ENCODE results near the gene CBFA2T3. TPM values are rescaled to one million over a fixed set of nuclear protein-coding genes. Genes with fewer than 3 reads are reported as not detected.
A peak's percentile ranks its signal among the peaks of the same experiment; 100 is the strongest.
"Not testable (repeated sequence)": the region's sequence is repeated elsewhere in the genome, so short reads cannot be mapped to it uniquely, and the experiment has no call there.

The CBFA2T3 gene
- polyA plus RNA-seq, 10 donors = 9.4 to 19.0 (median 16.4) TPM

GRCh38 chr16:88924834-88925539 is 52.0 kb downstream of the CBFA2T3 start:
- peak in 2 of 3 donors; percentile 72 to 81 for DNase-seq

DNA sequence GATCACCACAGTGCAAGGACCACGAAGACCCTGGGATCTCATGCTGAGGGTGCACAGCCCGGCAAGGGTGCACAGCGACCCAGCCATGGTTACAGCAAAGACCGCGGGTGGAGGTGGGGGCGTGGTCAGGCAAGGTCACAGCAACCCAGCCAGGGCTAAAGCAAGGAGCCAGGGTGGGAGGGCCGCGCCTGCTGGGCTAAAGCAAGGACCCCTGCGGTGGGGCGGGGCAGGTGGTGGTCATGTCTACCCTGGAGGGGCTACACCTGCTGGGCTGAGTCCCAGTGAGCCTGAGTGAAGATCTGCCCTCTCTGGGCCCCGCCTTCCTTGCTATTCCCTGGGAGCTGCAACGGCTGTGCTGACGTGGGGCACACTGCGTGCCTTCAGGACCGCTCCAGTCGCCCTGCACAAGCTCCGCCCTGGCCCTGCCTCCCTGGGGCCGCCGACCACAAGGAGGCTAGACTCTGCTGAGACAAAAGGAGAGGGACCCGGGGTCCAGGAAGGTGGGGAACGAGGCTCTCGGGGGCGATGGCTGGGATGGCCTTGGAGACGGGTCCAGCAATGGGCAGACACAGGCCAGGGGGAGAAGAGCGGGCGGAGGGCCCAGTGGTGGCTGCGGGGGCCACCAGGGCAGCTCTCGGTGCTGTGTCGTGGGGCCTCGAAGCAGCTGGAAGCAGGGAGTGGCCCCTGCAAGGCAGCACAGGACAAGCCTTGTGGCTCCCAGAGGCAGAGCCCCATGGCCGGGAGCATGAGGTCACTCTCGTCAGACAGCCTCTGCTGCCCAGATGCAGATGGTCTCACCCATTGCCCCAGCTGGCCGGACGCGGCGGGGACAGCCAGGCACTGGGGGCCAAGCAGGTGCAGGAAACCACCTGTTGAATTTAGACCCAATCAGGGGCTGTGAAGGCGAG is 52.8 kb downstream of the CBFA2T3 start:
- DNase-seq = peak in 1 of 3 donors; percentile 59

DNA sequence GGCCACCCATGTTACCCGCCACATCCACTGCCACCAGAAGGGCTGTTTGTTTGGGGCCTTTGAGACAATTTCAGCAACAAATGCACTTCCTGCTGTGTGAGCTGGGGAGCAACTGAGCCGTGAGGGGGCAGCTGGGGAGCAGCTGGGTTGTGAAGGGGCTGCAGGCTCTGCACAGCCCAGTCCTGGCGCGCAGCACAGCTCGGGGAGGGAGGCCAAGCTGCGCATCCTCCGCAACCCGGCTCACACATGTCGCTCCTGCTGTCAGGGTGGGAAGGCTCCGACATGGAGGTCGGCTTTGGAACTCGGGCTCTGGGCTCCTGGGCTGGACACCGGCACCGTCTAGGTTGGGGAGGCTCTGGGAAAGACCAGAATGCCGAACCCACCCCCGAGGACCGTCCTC is 53.6 kb downstream of the CBFA2T3 start:
- peak in 1 of 3 donors; percentile 57 for DNase-seq

GRCh38 chr16:88922826-88923410 is 54.1 kb downstream of the CBFA2T3 start:
- no peak for DNase-seq

DNA sequence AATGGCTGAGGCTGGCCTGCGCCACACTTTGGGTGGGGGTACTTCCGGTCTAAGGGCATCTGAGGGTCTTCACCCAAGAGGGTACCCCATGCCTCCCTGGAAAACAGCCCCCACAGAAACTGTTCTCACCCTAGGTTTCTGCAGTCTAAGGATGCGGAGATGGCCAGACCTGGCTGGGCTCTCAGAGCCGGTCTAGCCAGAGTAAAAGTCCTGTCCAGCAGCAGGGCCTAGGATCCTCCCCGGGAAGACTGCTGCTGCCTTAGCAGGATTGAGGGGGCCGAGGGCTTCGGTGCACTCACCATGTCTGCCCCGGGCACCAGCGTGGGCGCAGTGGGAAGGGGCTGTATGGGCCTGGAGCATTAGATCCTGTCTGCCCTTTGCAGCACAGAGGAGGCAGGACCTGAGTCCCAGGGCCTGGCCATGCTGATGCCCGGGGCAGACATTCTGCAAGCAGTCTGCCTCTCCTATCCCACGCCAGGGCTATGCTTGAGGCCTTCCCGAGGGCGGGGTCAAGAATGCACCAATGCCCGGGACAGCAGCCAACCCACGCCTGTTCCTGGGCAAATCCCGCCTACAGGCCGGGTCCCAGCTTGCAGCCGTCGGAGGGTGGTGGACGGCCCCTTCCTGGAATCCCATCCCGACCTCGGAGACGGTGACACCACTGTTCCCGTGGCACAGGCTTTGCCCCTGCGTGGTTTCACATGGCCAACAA is 54.7 kb downstream of the CBFA2T3 start:
- DNase-seq = peak in 2 of 3 donors; percentile 78 to 87

- DNase-seq = no peak
Measured at GRCh38 chr16:88921591-88921990, 55.4 kb downstream of the CBFA2T3 start.

DNA sequence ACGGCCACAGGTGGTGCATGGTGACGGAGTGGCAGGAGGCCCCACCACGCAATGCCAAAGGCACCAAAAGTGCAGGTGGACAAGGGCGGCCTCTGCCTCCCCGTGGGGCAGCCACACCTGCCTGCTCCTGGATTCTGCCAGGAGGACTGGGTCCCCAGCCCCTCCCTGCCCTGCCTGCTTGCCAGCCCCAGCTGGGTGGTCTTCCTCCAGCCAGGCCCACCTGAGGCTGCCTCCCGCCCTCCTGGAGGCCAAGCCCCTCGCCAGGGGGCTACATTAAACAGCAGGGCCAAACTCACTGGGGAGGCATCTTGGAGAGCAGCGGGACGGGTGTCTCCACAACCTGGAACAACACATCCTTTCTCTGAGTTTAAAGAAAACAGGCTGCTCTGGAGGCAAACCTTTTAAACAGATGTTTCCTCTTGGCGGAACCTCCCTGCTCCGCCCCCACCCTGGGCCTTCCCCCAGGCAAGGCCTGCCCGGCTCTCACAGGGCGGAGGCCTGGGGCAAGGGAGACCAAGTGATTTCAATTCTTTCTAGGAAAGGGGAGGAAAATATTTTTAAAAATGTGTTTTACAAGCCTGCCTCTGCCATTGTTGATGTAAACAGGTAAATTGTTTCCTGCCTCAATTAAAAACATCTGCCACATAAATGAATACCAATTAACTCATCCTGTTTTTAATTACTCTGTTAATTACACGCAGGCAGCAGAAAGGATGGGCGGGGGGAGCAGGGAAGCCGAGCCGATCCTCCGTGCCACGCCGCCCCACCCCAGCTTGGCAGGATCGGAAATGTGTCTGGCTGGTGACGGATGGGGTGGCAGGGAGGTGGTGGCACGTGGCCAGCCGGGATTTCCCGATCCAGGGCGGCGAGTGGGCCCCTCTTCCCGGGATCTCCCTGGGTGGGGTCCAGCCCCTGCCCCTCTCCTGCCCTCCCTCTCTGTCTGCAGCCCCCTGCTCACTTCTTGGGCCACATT is 56.1 kb downstream of the CBFA2T3 start:
- peak; percentile 59 to 94 (median 88) for DNase-seq

DNA sequence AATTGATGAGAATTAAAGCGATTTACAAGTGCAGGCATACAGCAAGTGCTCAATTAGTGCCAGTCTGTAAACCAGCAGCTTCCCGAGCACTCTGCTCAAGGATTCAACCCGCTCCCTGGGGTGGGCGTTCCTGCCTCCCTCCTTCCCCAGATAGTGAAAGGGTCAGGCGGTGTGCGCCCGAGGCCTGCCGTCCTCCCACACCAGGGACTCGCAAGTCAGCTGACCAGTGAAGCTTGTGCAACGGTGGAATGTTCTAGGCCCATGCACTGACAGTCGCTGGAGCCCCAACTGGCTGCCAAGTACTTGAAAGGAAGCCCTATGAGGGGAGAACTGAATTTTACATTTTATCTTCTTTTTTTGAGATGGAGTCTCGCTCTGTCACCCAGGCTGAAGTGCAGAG is 57.1 kb downstream of the CBFA2T3 start:
- no peak for DNase-seq

DNA sequence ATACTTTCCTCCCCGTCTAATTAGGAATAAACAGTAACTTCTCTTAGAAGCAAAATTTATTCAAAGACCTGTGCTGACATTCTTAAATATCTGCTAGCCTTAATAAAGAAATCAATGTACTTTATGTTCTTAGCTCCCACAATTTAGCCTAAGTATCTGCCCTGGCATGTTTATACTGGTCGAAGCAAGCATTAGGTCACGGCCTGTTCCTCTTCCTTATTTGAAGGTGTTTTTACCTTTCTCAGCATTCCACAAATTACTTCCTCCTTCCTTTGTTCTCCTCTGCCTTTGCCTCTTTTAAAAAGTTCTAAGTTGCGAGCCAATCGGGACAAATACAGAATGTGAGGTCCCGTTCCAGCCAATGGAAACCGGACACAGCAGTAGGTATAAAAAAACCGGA is 58.1 kb downstream of the CBFA2T3 start:
- not testable (repeated sequence) for DNase-seq

DNA sequence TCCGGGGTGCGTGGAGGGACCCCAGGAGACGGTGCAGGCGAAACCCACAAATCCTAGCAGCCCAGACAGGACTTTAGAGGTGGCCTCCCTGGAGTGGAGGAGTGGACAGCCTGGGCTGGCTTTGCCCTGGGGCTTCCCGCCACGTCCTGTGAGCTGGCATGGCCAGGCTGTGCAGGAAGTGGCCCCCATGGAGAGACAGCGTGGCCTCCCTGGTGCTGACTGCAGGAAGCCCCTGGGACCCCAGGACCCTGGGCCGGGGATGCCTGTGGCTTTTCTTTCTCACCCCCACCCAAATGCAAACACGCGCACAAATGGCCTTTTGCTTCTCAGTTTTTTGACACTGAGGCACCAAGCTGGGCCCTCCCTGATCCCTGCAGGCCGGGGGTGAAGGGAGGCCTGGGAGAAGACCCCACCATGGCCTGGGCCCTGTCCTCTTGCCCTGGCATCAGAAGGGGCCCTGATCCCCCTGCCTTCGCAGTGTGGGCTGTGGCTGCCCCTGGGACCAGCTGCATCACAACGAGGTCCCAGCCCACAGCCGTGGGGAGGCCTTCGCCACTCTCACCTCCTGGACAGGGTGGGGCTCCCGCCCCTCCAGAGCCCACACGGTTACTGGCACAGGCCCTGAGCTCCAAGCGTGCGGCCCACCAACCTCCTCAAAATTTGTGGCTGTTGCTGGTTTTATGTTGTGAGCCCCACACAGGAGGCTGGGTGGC is 58.9 kb downstream of the CBFA2T3 start:
- no peak for DNase-seq

DNA sequence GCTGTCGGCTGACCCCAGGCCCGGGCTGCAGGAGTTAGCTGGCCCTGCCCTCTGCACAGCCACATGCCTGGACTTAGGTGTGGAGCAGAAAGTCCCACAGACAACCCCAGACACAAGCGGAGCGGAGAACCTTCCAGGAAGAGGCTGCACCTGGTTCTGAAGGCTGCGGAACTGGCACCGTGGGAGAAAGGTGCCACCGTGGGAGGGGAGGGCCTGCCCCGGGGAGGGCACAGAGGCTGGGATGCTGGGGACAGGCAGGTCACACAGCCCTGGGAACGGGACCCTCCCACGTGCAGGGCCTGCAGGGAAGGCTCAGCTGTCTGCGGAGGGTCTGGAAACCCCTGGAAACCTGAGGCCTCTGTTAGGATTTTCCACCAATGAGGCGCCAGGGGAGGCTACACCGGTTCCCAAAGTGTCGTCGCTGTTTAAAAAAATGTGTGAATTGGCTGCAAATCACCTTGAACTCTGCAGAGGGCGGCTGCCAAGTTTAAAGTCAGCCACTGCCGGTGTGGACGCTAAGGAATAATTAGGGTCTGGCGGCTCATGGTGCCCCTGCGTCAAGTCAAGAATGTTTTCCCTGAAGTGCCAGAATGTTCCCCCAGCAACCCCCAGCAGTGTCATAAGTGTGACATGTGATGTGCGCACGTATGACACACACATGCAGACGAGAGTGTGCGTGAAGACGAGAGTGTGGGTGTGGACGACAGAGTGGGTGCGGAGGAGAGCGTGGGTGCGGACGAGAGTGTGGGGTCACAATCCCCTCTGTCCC is 59.7 kb downstream of the CBFA2T3 start:
- DNase-seq = no peak

DNA sequence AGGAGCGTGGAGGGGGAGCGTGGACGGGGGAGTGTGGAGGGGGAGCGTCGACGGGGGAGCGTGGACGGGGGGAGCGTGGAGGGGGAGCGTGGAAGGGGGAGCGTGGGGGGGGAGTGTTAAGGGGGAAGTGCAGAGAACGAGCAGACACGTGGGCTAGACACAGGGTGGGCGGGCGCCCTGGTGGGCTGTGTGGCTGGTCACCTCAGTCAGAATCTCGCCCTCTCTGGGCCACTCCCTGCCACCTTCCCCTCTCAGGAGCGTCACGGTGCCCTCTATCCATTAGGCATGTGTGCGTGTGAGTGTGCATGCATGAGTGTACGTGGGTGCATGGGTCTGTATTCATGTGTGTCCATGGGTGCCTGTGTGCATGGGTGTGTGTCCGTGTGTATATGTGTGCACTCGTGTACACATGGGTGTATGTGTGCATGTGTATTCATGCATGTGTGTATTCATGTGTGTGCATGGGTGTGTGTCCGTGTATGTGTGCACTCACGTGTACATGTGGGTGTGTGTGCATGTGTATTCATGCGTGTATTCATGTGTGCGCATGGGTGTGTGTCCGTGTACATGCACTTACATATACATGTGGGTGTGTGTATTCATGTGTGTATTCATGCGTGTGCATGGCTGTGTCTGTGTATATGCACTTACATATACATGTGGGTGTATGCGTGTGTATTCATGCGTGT is 61.2 kb downstream of the CBFA2T3 start:
- no peak for DNase-seq

DNA sequence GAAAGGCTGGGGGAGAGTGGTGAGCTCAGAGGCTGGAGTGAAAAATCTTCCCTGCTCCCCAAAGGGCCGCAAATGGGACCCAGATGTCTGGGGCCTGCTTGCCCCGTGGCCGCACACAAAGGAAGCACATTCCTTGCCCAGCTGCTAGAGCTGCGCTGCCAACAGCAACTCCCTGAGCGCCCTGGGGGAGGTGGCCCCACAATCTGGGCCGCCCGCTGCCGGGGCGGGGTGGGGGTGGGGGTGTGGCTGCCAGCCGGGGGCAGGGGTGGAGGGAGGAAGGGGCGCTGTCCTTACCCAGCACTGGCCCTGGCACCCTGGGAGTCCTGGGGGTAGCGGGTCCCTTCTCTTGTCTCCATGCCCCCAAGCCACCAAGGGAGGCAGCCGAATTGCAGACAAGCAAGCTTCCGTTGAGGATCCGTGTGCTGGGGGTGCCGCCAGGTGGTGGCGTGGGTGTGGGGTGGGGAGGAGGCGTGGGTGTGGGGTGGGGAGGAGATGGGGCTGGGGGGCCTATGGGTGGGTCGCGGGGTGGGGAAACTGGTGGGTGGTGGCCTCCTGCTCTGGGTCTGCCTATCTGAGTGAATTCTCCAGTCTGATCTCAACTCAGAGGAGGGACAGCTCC is 62.1 kb downstream of the CBFA2T3 start:
- DNase-seq = peak; percentile 40 to 75 (median 49)

- DNase-seq = no peak
Measured at GRCh38 chr16:88913870-88914269, 63.1 kb downstream of the CBFA2T3 start.

DNA sequence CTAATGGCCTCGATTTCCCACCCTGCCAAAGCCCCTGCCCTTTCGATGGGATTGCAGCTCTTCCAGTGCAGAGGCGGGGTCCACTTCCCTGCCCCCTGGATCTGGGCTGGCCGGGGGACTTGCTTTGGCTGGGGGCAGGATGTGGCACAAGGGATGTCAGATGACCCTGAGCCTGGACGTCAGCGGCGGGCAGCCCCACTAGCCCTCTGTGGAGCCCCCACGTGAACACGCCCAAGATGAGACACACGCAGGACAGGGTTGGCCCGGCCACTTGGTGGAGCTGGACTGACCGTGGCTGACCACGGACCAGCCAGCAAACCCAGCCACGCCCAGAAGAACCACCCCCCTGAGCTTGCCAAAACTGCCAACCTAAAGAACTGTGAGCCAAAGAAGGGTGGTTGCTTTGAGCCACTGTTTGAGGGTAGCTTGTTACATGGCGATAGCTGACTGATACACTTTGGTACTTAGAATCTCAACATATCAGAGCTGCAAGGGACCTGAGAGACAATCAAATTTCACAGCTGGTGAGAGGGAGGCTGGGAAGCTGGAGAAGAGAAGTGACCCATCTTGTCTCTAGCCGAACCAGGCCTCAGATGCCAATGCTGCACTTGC is 63.9 kb downstream of the CBFA2T3 start:
- no peak for DNase-seq

- DNase-seq = no peak
Measured at GRCh38 chr16:88912556-88912955, 64.5 kb downstream of the CBFA2T3 start.

GRCh38 chr16:88911946-88912310 is 65.1 kb downstream of the CBFA2T3 start:
- DNase-seq = no peak
